GM19324 (cell line): ENCODE measurements around the gene DLGAP1.
"Not testable (repeated sequence)": the region's sequence is repeated elsewhere in the genome, so short reads cannot be mapped to it uniquely, and the experiment has no call there.

Experiments
- ATAC-seq: cut with Tn5 transposase; IDR thresholded peaks from one replicate; pipeline ENCODE4 v1.9.1; 2021; ENCODE audit warnings: mild to moderate bottlenecking, moderate library complexity; ENCODE audit not compliant: unreplicated experiment, low FRiP score

DLGAP1 gene

DNA sequence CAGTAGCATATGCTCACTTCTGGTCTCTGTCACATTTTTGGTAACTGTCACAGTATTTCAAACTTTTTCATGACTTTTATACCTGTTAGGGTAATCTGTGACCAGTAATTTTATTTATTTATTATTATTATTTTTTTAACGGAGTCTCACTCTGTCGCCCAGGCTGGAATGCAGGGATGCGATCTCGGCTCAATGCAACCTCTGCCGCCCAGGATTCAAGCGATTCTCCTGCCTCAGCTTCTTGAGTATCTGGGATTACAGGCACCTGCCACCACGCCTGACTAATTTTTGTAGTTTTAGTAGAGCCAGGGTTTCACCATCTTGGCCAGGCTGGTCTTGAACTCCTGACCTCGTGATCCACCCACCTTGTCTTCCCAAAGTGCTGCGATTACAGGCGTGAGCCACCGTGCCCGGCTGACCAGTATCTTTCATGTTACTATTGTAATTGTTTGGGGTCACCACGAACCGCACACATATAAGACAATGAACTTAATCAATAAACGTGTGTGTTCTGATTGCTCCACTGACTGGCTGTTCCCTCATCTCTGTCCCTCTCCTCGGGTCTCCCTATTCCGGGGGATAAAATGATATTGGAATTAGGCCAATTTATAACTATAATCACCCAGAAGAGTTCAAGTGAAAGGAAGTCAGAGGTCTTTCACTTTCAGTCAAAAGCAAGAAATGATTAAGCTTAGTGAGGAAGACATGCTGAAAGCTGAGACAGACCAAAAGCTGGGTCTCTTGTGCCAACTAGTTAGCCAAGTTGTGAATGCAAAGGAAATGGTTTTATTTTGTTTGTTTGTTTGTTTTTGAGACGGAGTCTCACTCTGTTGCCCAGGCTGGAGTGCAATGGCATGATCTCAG lies 982.2 kb downstream of the DLGAP1 start:
- no peak for ATAC-seq

GRCh38 chr18:3472121-3472520 lies 983.0 kb downstream of the DLGAP1 start:
- not testable (repeated sequence) for ATAC-seq

- no peak for ATAC-seq
Measured at GRCh38 chr18:3471141-3471648, 983.9 kb downstream of the DLGAP1 start.

DNA sequence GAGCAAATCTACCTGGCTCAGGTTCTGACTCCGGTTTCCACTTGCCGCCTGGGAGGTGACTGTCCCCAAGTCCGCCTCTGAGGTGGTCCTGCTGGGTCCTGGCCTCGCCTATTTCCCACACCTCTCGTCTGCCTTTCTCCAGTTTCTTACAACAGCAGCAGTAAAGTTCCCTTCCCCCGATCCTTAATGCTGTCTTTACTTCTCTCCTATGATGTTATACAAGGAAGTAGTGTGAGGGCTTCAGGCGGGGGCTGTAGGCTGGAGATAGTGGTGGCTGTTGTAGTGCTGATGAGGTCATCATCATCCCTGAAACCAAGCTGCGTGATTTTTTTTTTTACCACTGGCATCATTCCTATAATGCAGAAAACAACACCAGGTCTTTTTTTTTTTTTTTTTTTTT lies 986.3 kb downstream of the DLGAP1 start:
- no peak for ATAC-seq

DNA sequence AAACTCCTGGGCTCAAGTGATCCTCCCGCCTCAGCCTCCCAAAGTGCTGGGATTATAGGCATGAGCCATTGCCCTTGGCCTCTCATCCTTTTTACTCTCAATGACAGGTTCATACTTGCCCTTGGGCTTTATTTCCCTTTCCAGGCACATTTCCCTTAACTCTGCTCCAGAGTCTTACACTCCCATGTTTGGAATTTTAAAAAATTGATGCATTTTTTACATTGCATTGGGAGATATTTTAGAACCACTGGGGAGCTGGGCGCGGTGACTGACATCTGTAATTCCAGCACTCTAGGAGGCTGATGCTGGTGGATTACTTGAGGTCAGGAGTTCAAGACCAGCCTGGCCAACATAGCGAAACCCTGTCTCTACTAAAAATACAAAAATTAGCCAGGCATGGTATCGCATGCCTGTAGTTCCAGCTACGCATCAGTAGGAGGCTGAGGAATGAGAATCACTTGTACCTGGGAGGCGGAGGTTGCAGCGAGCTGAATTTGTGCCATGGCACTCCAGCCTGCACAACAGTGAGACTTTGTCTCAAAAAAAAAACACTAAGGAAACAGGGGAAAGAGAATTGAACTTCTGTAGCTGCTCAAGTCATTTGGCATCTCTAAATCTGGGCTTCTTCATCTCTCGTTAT lies 986.9 kb downstream of the DLGAP1 start:
- ATAC-seq: no peak

GRCh38 chr18:3466872-3467271 lies 988.2 kb downstream of the DLGAP1 start:
- no peak for ATAC-seq

GRCh38 chr18:3466045-3466444 lies 989.1 kb downstream of the DLGAP1 start:
- ATAC-seq: no peak

GRCh38 chr18:3463051-3463450 lies 992.1 kb downstream of the DLGAP1 start:
- no peak for ATAC-seq

DNA sequence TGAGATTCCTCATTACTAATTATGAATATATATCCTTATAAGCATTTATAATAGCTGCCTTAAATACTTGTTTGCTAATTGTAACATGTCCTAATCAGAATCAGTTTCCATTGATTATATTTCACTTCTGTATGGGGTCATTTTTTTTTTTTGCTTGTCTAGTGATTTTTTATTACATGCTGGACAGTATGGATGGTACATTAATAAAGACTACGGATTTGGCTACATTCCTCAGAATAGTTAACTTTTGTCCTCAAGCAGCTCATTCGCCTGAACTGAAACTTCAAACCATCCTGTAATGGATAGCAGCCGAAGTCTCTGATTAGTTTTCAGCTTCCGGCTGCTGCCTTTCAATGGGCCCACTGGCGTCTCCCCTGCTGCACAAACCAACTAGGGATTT lies 993.4 kb downstream of the DLGAP1 start:
- no peak for ATAC-seq

DNA sequence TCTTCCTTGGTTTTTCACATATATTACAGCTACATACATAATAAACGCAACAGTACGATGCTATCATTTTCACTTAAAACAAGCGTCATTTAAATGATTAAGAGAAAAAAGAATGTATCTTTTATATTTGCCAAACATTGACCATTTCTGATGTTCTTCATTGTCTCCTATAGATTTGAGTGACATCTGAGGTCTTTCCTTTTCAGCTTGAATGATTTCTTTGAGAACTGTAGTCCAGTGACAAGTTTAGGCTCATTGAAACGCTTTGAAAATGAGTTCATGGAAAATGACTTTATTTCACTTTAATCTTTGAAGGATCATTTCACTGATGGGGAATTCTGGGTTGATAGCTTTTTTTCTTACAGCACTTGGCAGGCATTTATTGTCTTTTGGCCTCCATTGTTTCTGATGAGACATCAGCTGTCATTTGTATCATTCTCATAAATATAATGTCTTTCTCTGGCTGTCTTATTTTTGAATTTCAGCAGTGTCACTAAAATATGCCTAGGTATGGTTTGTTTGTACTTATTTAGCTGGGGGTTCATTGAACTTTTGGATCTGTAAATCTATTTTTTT lies 994.2 kb downstream of the DLGAP1 start:
- ATAC-seq: no peak

GRCh38 chr18:3458952-3459853 lies 995.9 kb downstream of the DLGAP1 start:
- ATAC-seq: no peak

GRCh38 chr18:3458378-3458777 lies 996.7 kb downstream of the DLGAP1 start:
- no peak for ATAC-seq

- ATAC-seq: no peak
Measured at GRCh38 chr18:3457261-3457724, 997.8 kb downstream of the DLGAP1 start.

DNA sequence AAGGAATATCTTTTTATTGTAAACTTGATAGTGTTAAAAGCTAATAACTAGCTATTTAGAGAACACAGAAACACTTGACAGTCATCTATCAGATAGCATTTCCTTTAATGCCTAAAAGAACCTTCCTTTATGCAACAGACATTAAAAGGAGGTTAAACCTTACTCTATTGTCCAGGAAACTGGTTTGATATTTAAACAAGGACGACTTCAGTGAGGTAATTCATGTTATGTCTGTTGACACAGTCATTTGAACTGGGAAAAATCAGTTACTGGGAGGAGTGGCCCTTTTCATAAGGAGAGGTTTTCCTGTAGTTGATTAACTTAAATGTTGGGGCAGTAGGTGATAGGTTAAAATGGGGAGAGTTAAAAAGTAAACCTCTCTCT lies 998.4 kb downstream of the DLGAP1 start:
- ATAC-seq: no peak

GRCh38 chr18:3455907-3456685 lies 999.0 kb downstream of the DLGAP1 start:
- ATAC-seq: no peak

- no peak for ATAC-seq
Measured at GRCh38 chr18:3455090-3455635, 999.9 kb downstream of the DLGAP1 start.

DNA sequence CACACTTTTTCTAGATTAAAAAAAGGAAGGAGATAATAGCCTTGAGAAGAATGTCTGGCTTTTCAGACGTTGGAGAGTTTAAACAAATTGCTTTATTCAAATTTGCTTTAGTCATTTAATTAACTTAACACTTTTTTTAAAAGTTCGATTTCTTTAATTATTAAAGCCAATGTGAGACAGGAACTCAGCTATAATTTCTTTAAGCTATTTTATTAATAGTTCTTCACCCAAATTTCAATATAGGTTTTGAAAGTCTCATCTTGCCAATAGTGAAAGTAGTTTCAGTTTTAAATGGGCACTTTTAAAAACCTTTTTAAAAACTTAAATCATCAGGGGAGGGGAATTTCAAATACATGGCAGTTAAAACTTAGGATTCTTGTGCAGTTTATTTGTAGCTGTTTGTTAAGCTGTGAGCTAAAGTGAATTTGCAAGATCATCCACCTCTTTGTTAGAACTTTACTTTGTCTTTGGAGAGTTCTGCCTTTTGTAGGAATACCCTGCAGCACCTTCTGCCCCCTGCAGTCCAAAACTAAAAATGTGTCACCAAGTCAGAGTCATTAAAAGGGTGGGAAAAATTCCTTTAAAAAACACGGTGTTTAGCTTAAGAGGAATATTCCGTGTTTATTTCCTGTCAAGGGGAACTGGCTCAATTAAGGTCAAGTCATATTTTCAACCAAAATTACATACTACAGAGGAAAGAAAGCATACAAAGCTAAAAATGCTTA lies 1000.6 kb downstream of the DLGAP1 start:
- ATAC-seq: no peak

DNA sequence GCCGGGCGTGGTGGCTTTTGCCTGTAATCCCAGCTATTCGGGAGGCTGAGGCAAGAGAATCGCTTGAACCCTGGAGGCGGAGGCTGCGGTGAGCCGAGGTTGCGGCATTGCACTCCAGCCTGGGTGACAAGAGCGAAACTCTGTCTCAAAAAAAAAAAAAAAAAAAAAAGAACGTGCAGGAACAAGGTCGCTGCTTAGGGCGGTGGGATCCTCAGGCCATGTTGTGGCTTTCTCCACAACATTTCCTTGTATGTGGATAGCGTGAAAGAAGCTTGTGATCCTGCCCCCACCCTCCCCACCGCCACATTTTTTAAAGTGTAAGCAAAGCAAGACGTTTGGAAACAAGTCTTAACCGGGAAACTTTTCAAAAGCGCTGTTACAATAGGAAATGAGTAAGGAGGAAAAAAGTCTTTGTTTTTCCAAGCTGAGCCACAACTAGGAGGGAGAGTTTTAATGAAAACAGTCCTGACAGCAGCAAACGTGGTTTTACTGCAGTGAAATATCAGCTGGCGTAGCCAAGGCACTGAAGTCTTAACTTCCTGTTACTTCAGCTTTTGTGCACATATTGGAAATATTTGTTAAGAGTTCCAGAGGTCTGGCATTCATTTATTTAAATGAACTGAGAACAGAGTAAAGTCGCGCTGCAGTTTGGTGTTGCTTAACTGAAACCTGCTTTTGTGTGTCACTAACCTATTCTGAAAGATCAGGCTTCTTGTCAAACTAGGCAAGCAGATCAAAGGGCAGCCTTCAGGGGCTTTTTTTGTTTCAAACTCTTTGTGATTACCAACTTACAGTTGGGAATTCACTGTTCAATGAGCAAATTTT lies 1001.4 kb downstream of the DLGAP1 start:
- no peak for ATAC-seq
